Gastroesophageal sphincter (tissue), 4 donors: ENCODE results near the gene PTK6. TPM values are rescaled to one million over a fixed set of nuclear protein-coding genes. Genes with fewer than 3 reads are reported as not detected.

Experiments used
- ATAC-seq: fragments of 150-250 bp; one replicate; pipeline ENCODE4 v1.9.1; 2016; ENCODE audit warnings: mild to moderate bottlenecking, moderate library complexity
- H3K27ac ChIP-seq, 4 donors: fragments of 200-600 bp; sonication (generic) in 3 of 4; 1 replicate in 3 of 4; 2 replicates in 1 of 4; pipeline ENCODE4 v1.5.1; 2016 to 2019
- H3K27me3 ChIP-seq: fragments of 200-600 bp; sonication (generic); one replicate; pipeline ENCODE4 v1.5.1; 2019
- H3K36me3 ChIP-seq, 2 donors: fragments of 200-600 bp; sonication (generic); one replicate each; pipeline ENCODE4 v1.5.1; 2019; ENCODE audit warnings: control low read depth in 1 of 2
- H3K4me1 ChIP-seq, 3 donors: fragments of 200-600 bp; sonication (generic); 1 replicate in 2 of 3; 2 replicates in 1 of 3; pipeline ENCODE4 v1.5.1; 2016 to 2019; ENCODE audit warnings: control low read depth in 2 of 3
- H3K4me3 ChIP-seq, 2 donors: fragments of 200-600 bp; sonication (generic); one replicate each; pipeline ENCODE4 v1.5.1; 2019; ENCODE audit warnings: mild to moderate bottlenecking in 1 of 2, moderate library complexity in 1 of 2
- H3K9me3 ChIP-seq, 3 donors: fragments of 200-600 bp; sonication (generic); one replicate each; pipeline ENCODE4 v1.5.1; 2017 to 2019; ENCODE audit warnings: control low read depth in 2 of 3
- CTCF ChIP-seq, 4 experiments: fragments of 200-600 bp in 2 of 4; fragments of 450-650 bp in 2 of 4; sonication (generic) in 1 of 4; IDR thresholded peaks; one replicate each; pipeline ENCODE4 v1.5.1; 2017 to 2019; ENCODE audit warnings: antibody characterized with exemption in 4 of 4, mild to moderate bottlenecking in 2 of 4, moderate library complexity in 2 of 4
- EP300 ChIP-seq: sonication (generic); formaldehyde crosslinking; IDR thresholded peaks from one replicate; pipeline ENCODE4 v1.6.1; 2017; ENCODE audit warnings: antibody characterized with exemption, mild to moderate bottlenecking
- POLR2A ChIP-seq, 2 donors: fragments of 450-650 bp; IDR thresholded peaks; one replicate each; pipeline ENCODE4 v1.6.1; 2017; ENCODE audit warnings: antibody characterized with exemption in 2 of 2, mild to moderate bottlenecking in 2 of 2, moderate library complexity in 1 of 2
- POLR2AphosphoS5 ChIP-seq: sonication (generic); formaldehyde crosslinking; IDR thresholded peaks from one replicate; pipeline ENCODE4 v1.6.1; 2017; ENCODE audit warnings: antibody characterized with exemption
- WGBS, 2 donors: methylation state at CpG; one replicate each; pipeline ENCODE4 v1.1.5; 2018; ENCODE audit warnings: low coverage in 1 of 2; 5-methylcytosine and 5-hydroxymethylcytosine counted together
- total RNA-seq, 4 donors: library from RNA; depleted of rRNA; stranded (reverse); fragments of >200 nt; gene quantifications; one replicate each; pipeline ENCODE4 v1.1.0, GENCODE V29; 2016

The PTK6 gene
- total RNA-seq, 4 donors from 2014 or later, result 0.13 to 2.1 (median 0.42) TPM; not detected in 1

GRCh38 chr20:63487781-63488241, 49.4 kb downstream of the PTK6 start:
- no peak overlapping the region for H3K27ac ChIP-seq
- peaks cover 0 to 7% (median 0%) of the 10 kb centered on the region in 3 donors for H3K4me1 ChIP-seq
- TF ChIP-seq POLR2AphosphoS5 (no peak), POLR2A (IDR thresholded peaks at IDR 0.05) (no peak), CTCF (IDR thresholded peaks at IDR 0.05) (no peak), EP300 (no peak)
- peaks cover 0 to 8% (median 0%) of the 10 kb centered on the region in 3 donors for H3K9me3 ChIP-seq
- H3K4me3 ChIP-seq, result no peak overlapping the region
- no peak for ATAC-seq
- no peaks in the 10 kb centered on the region for H3K36me3 ChIP-seq
- peaks cover 87% of the 10 kb centered on the region for H3K27me3 ChIP-seq
- no CpG with 5 or more reads among the region's 40 CpGs for WGBS, 2 donors

- no peak for ATAC-seq
- peaks cover 93% of the 10 kb centered on the region for H3K27me3 ChIP-seq
- TF ChIP-seq POLR2A (IDR thresholded peaks at IDR 0.05), result no peak
- TF ChIP-seq CTCF (IDR thresholded peaks at IDR 0.05), result no peak
- TF ChIP-seq EP300, result no peak
- TF ChIP-seq POLR2AphosphoS5, result no peak
Observed at GRCh38 chr20:63487116-63487764, 49.9 kb downstream of the PTK6 start.

GRCh38 chr20:63486300-63486855, 50.8 kb downstream of the PTK6 start:
- TF ChIP-seq EP300 (no peak), POLR2A (IDR thresholded peaks at IDR 0.05) (no peak), POLR2AphosphoS5 (no peak), CTCF (IDR thresholded peaks at IDR 0.05) (no peak)
- Histone ChIP-seq H3K9me3 (peaks cover 0 to 8% (median 0%) of the 10 kb centered on the region in 3 donors), H3K27me3 (peaks cover 100% of the 10 kb centered on the region), H3K4me1 (peaks cover 0 to 7% (median 0%) of the 10 kb centered on the region in 3 donors), H3K36me3 (no peaks in the 10 kb centered on the region), H3K4me3 (no peak overlapping the region), H3K27ac (no peak overlapping the region)
- WGBS, 2 donors, result 91% methylated on average over 10 of the region's 17 CpGs; no CpG with 5 or more reads in 1 of the 2 donors
- ATAC-seq, result no peak

More at GRCh38 chr20:63487116-63487764, 49.9 kb downstream of the PTK6 start:
- H3K9me3 ChIP-seq, result peaks cover 0 to 8% (median 0%) of the 10 kb centered on the region in 3 donors
- peaks cover 0 to 7% (median 0%) of the 10 kb centered on the region in 3 donors for H3K4me1 ChIP-seq
- no peak overlapping the region for H3K27ac ChIP-seq
- no peaks in the 10 kb centered on the region for H3K36me3 ChIP-seq
- H3K4me3 ChIP-seq, result no peak overlapping the region
- 56% methylated on average over 5 to 6 of the region's 14 CpGs for WGBS, 2 donors

- H3K4me1 ChIP-seq, result peaks cover 0 to 7% (median 0%) of the 10 kb centered on the region in 3 donors
- peaks cover 100% of the 10 kb centered on the region for H3K27me3 ChIP-seq
- no peak for ATAC-seq
- TF ChIP-seq POLR2A (IDR thresholded peaks at IDR 0.05) (no peak), CTCF (IDR thresholded peaks at IDR 0.05) (no peak), POLR2AphosphoS5 (no peak), EP300 (no peak)
- no peak overlapping the region for H3K27ac ChIP-seq
- 6 to 40% methylated on average over 1 to 2 of the region's 18 CpGs for WGBS, 2 donors
- no peak overlapping the region for H3K4me3 ChIP-seq
- H3K36me3 ChIP-seq, result no peaks in the 10 kb centered on the region
- H3K9me3 ChIP-seq, result peaks cover 0 to 8% (median 0%) of the 10 kb centered on the region in 3 donors
Observed at GRCh38 chr20:63484651-63485403, 52.3 kb downstream of the PTK6 start.
